GM12878 (cell line): ENCODE data around the gene FAM111B. TPM values are rescaled to one million over a fixed set of nuclear protein-coding genes. Genes with fewer than 3 reads are reported as not detected.

Experiments
- BACH1 ChIP-seq: fragments of 450-650 bp; IDR thresholded peaks from 2 replicates; pipeline ENCODE4 v1.6.1; 2017; ENCODE audit warnings: mild to moderate bottlenecking, borderline replicate concordance
- CREM ChIP-seq: IDR thresholded peaks from 2 replicates; pipeline ENCODE4 v1.6.1; 2014; ENCODE audit warnings: antibody characterized with exemption, low read depth
- DPF2 ChIP-seq: fragments of 450-650 bp; IDR thresholded peaks from 2 replicates; pipeline ENCODE4 v1.6.1; 2017; ENCODE audit warnings: mild to moderate bottlenecking
- IKZF2 ChIP-seq, 2 experiments: fragments of 450-650 bp; IDR thresholded peaks; 2 replicates each; pipeline ENCODE4 v1.6.1; 2017; ENCODE audit warnings: mild to moderate bottlenecking in 2 of 2, moderate library complexity in 2 of 2
- KLF5 ChIP-seq: fragments of 450-650 bp; IDR thresholded peaks from 2 replicates; pipeline ENCODE4 v1.6.1; 2014; ENCODE audit warnings: mild to moderate bottlenecking; ENCODE audit not compliant: partially characterized antibody
- NBN ChIP-seq: fragments of 450-650 bp; IDR thresholded peaks from 2 replicates; pipeline ENCODE4 v1.6.1; 2016
- RUNX3 ChIP-seq: IDR thresholded peaks from 2 replicates; pipeline ENCODE4 v1.6.1; 2012; ENCODE audit warnings: low read length, inconsistent platforms
- ZNF24 ChIP-seq: fragments of 450-650 bp; IDR thresholded peaks from 2 replicates; pipeline ENCODE4 v1.6.1; 2017; ENCODE audit warnings: antibody characterized with exemption, mild to moderate bottlenecking
- polyA plus RNA-seq, 11 experiments: library from polyadenylated mRNA; depleted of rRNA in 4 of 11; unstranded in 6 of 11; stranded (reverse) in 5 of 11; fragments of >200 nt; fragmentation: Nextera tagmentation in 4 of 11; fragmentation: Illumina TruSeq in 1 of 11; extraction: Ambion mirVana in 4 of 11; extraction: Trizol in 1 of 11; gene quantifications; 1 replicate in 1 of 11; 2 replicates in 10 of 11; pipeline versions ENCODE4 v1.2.1 to v1.2.3, GENCODE V29; 2011 to 2016; ENCODE audit warnings: inconsistent platforms in 2 of 11, missing spikeins in 2 of 11, low read depth in 1 of 11
- total RNA-seq, 4 experiments: library from RNA; depleted of rRNA in 3 of 4; stranded (reverse); fragments of >200 nt in 3 of 4; fragmentation: Illumina TruSeq in 1 of 4; extraction: Trizol in 1 of 4; gene quantifications; 2 replicates each; pipeline versions ENCODE4 v1.2.1 to v1.2.3, GENCODE V29; 2013 to 2021
- TF ChIP-seq, protein P1 (sequence below): fragments of 450-650 bp; IDR thresholded peaks from 2 replicates; pipeline ENCODE4 v1.6.1; 2017; ENCODE audit warnings: mild to moderate bottlenecking, moderate library complexity
- TF ChIP-seq, protein P2 (sequence below): IDR thresholded peaks from 2 replicates; pipeline ENCODE4 v1.6.1; 2012; ENCODE audit warnings: improper control_type of control experiment, low read depth, low read length; ENCODE audit not compliant: insufficient replicate concordance

The FAM111B gene
- total and polyA plus RNA-seq, 10 of the 15 experiments (the other 5 are each of a cell fraction or from before 2014, with no cell fraction given), result 35.9 to 97.2 (median 62.1) TPM

DNA sequence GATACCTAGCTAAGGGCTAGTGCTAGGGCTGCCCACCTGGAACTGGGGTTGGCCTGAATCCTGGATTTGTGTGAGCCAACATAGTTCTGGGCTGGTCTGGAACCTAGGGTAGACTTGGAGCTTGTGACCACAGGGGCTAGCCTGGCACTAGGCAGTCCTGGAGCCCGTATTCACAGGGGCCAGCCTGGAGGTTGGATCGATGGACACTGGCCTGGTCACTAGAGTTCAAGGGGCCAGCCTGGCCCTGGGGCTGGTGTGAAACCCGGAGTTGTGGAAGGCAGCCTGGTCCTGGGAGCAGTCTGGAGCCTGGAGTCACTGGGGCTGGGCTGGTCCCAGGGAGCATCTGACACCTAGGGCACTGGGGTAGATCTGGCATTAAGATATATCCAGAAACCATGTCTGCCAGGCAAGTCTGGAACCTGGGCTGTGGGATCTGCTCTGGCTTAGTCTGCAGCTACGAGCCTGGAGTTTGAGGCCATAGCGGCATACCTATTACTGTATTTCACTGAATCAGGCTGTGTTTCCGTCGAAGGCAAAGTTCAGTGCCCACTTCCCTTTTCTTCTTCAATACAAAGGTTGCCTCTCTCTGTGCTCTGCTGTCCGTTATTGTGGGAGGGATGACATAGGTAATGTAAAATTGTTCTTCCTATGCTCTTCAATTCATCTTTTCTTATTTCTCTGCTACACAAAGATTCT lies 30.0 kb upstream of the FAM111B start (continued):
- TF ChIP-seq, protein P1, sequence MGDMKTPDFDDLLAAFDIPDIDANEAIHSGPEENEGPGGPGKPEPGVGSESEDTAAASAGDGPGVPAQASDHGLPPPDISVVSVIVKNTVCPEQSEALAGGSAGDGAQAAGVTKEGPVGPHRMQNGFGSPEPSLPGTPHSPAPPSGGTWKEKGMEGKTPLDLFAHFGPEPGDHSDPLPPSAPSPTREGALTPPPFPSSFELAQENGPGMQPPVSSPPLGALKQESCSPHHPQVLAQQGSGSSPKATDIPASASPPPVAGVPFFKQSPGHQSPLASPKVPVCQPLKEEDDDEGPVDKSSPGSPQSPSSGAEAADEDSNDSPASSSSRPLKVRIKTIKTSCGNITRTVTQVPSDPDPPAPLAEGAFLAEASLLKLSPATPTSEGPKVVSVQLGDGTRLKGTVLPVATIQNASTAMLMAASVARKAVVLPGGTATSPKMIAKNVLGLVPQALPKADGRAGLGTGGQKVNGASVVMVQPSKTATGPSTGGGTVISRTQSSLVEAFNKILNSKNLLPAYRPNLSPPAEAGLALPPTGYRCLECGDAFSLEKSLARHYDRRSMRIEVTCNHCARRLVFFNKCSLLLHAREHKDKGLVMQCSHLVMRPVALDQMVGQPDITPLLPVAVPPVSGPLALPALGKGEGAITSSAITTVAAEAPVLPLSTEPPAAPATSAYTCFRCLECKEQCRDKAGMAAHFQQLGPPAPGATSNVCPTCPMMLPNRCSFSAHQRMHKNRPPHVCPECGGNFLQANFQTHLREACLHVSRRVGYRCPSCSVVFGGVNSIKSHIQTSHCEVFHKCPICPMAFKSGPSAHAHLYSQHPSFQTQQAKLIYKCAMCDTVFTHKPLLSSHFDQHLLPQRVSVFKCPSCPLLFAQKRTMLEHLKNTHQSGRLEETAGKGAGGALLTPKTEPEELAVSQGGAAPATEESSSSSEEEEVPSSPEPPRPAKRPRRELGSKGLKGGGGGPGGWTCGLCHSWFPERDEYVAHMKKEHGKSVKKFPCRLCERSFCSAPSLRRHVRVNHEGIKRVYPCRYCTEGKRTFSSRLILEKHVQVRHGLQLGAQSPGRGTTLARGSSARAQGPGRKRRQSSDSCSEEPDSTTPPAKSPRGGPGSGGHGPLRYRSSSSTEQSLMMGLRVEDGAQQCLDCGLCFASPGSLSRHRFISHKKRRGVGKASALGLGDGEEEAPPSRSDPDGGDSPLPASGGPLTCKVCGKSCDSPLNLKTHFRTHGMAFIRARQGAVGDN, result no peak
- TF ChIP-seq RUNX3 (no peak; the same call in 1 of the 2 replicates), ZNF24 (peak; percentile 54; the same call in 1 of the 2 replicates), IKZF2 (IDR thresholded peaks at IDR 0.05) (no peak; a peak in 2 of 4 replicates), DPF2 (peak; percentile 52; the same call in 1 of the 2 replicates), KLF5 (no peak), NBN (no peak), CREM (0 out of 2 replicates have a peak, but pooled peaks have one; percentile 5), BACH1 (no peak)
- TF ChIP-seq, protein P2, sequence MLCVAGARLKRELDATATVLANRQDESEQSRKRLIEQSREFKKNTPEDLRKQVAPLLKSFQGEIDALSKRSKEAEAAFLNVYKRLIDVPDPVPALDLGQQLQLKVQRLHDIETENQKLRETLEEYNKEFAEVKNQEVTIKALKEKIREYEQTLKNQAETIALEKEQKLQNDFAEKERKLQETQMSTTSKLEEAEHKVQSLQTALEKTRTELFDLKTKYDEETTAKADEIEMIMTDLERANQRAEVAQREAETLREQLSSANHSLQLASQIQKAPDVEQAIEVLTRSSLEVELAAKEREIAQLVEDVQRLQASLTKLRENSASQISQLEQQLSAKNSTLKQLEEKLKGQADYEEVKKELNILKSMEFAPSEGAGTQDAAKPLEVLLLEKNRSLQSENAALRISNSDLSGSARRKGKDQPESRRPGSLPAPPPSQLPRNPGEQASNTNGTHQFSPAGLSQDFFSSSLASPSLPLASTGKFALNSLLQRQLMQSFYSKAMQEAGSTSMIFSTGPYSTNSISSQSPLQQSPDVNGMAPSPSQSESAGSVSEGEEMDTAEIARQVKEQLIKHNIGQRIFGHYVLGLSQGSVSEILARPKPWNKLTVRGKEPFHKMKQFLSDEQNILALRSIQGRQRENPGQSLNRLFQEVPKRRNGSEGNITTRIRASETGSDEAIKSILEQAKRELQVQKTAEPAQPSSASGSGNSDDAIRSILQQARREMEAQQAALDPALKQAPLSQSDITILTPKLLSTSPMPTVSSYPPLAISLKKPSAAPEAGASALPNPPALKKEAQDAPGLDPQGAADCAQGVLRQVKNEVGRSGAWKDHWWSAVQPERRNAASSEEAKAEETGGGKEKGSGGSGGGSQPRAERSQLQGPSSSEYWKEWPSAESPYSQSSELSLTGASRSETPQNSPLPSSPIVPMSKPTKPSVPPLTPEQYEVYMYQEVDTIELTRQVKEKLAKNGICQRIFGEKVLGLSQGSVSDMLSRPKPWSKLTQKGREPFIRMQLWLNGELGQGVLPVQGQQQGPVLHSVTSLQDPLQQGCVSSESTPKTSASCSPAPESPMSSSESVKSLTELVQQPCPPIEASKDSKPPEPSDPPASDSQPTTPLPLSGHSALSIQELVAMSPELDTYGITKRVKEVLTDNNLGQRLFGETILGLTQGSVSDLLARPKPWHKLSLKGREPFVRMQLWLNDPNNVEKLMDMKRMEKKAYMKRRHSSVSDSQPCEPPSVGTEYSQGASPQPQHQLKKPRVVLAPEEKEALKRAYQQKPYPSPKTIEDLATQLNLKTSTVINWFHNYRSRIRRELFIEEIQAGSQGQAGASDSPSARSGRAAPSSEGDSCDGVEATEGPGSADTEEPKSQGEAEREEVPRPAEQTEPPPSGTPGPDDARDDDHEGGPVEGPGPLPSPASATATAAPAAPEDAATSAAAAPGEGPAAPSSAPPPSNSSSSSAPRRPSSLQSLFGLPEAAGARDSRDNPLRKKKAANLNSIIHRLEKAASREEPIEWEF, result no peak
